Left renal cortex interstitium (tissue), 4 donors: ENCODE data around the gene MRPL22. TPM values are rescaled to one million over a fixed set of nuclear protein-coding genes. Genes with fewer than 3 reads are reported as not detected.
"Not testable (repeated sequence)": the region's sequence is repeated elsewhere in the genome, so short reads cannot be mapped to it uniquely, and the experiment has no call there.

Experiments
- DNase-seq, 4 donors: peaks; one replicate each; pipeline ENCODE4 v3.0.0-alpha.2; 2013; ENCODE audit warnings: low read depth in 4 of 4, low spot score in 2 of 4, missing footprints in 1 of 4
- polyA plus RNA-seq, 4 donors: library from polyadenylated mRNA; unstranded; fragments of 120-200 nt; gene quantifications; one replicate each; pipeline ENCODE4 v1.2.1, GENCODE V29; 2013; ENCODE audit not compliant: insufficient read length in 4 of 4

Gene MRPL22
- 10 to 100 TPM; 44.1 to 57.2 (median 51.1) TPM for polyA plus RNA-seq

- DNase-seq, result peak; percentile 86 to 91 (median 88)
These were observed at the start of gene MRPL22 for GRCh38 chr5:154940772-154941620. MRPL22 (plus strand) TSS chr5:154941073; CDS start chr5:154941111, 38 bp downstream.

DNA sequence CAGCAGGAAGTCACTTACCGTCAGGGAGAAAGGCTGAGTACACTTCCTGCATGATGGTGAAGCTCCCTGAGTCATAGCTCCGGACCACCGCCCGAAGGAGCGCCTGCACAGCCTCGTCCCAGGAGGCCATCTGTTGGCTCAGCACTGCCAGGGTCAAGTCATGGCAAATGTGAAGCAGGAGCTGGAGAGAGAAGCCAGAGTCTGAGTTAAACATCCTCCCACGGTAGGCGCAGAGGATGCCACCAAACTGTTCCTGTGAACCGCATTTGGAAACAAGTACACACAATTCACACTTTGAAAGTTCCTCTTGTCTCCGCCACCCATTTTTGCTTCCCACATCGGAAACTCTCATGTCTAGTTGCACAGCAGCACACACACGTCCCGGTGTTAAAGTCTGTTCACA lies 48.5 kb upstream of the MRPL22 start:
- no peak for DNase-seq

DNA sequence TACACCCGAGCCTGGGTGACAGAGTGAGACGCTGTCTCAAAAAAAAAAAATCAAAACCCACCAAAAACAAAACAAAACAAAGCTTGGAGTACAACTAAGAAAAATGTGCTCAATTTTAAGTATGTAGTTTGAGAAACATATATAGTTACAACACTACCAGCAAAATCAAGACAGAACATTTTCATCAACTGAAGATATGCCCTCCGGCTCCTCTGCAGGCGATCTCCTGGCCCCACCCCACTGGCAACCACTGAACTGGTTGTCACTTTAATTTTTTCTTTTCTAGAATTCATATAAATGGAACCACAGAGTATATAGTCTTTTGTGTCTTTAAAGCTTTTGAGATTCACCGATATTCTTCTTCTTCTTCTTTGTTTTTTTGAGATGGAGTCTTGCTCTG lies 47.5 kb upstream of the MRPL22 start:
- DNase-seq, result no peak

- no peak for DNase-seq
These were observed 45.0 kb upstream of the MRPL22 start for GRCh38 chr5:154895606-154896561.

DNA sequence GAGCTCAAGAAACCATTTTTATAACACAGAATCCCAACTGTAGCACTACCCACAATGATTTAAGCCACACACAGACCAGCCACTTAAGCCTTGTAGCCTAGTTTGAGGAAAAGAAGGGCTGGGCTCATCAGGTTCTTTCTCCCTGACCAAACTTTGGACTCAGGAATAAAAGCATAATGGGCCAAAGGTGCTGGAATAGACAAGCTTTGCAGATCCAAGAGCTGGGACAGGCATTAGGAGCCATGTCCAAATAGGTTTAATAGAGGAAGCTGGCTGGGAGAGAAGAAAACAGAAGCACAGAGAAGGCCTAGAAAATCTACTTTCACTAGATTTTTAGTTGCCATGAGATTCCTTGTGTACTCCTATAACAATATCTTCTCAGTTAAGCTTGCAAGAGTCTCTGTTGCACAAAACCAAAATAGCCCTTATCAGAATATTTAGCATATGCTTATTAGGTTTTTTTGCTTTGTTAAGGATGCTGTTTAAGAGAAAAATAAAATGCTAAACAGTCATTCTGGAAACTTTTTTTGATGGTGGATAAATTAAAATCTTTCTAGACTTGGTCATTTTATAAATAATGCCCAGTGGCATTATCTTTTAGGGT lies 44.2 kb upstream of the MRPL22 start:
- DNase-seq, result no peak

GRCh38 chr5:154898210-154898609 lies 42.7 kb upstream of the MRPL22 start:
- DNase-seq, result no peak

- no peak for DNase-seq
These were observed 41.6 kb upstream of the MRPL22 start for GRCh38 chr5:154899151-154899816.

DNA sequence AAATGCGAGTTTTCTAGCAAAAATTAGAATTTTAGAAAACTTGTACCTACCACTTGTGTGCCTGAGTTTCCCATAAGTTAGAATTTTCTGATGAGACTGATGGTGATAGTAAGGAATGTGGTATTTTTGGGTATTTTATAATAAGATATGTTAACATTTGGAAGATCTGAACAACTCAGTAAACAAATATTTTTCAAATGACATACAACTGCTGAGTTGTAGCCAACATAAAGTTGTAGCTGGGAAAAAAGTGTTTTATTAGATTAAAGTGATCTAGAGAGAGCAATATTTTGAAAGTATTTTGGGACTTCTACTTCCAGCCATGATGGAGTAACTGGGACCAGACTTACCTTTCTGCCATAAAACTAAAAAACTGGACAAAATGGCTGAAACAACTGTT lies 40.8 kb upstream of the MRPL22 start:
- DNase-seq, result no peak

- no peak for DNase-seq
These were observed 39.6 kb upstream of the MRPL22 start for GRCh38 chr5:154901276-154901675.

GRCh38 chr5:154901913-154902312 lies 39.0 kb upstream of the MRPL22 start:
- DNase-seq, result no peak

- DNase-seq, result not testable (repeated sequence)
These were observed 35.3 kb upstream of the MRPL22 start for GRCh38 chr5:154905601-154906000.

- no peak for DNase-seq
These were observed 24.0 kb upstream of the MRPL22 start for GRCh38 chr5:154916874-154917273.

- no peak for DNase-seq
These were observed 23.1 kb upstream of the MRPL22 start for GRCh38 chr5:154917757-154918156.

- DNase-seq, result no peak
These were observed 17.1 kb upstream of the MRPL22 start for GRCh38 chr5:154923441-154924430.

- no peak for DNase-seq
These were observed 7.3 kb upstream of the MRPL22 start for GRCh38 chr5:154933537-154933936.

- DNase-seq, result no peak
These were observed 6.0 kb upstream of the MRPL22 start for GRCh38 chr5:154934881-154935280.

DNA sequence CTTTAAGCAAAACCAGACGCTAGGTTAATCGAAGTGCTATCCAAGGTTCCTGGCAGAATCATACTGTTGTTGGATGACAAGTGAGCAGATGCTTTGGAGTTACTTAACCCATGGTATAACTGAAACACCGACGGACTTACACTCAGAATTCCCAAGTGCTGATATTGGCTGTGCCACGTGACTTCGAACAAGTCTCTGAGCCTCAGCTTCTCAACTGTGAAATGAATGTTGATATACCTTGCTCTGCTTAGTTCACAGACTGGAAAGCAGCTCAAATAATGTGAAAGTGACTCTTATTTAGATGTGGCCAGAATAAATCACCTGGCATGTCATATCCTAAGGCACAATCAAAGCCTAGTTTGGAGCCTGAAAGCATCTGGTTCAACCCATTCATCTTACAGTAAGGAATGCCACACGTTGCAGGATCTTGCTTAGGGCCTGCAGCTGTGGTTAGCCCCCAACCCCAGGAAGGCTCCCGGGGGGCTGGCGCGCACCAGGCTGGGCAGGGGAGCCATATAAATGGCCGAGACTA lies 3.6 kb upstream of the MRPL22 start:
- no peak for DNase-seq

- DNase-seq, result peak; percentile 54 to 82 (median 68)
These were observed 3.0 kb upstream of the MRPL22 start, which contains the start of gene GEMIN5 for GRCh38 chr5:154937718-154938466. GEMIN5 (minus strand) TSS chr5:154938211; CDS start chr5:154938133, 78 bp downstream.
